ENCODE results near the gene SYNE1.

GRCh38 chr6:152078001-152078400, 559.2 kb downstream of the SYNE1 start:
- TF ChIP-seq CTCF (IDR thresholded peaks at IDR 0.05; ENCODE audit: control extremely low read depth in 1 of 3, insufficient read depth in 1 of 3, low read depth in 1 of 3, low read length in 3 of 3) (no peak), MAFK (IDR thresholded peaks at IDR 0.05; ENCODE audit: low read depth, low read length) (no peak), SP1 (IDR thresholded peaks at IDR 0.05; ENCODE audit: low read depth, low read length) (no peak)

Data from H1 (cell line).